Endothelial cell of umbilical vein (primary cell): ENCODE results near the gene OMA1. TPM values are rescaled to one million over a fixed set of nuclear protein-coding genes. Genes with fewer than 3 reads are reported as not detected.

Experiments used
- BruUV-seq: library from RNA; stranded (reverse); fragments of 400-500 nt; replicated peaks from 2 replicates; lab custom pipeline; 2021; lab: Mats Ljungman, UMichigan
- CTCF ChIA-PET: fragments of 300-600, 350-600 bp; sonication (Branson Sonifier 250); formaldehyde crosslinking; loops from one replicate; lab custom pipeline; 2021; ENCODE audit warnings: antibody characterized with exemption, inconsistent platforms; lab: Charles Lee
- POLR2A ChIA-PET: fragments of 300-600, 350-600 bp; sonication (Branson Sonifier 250); formaldehyde crosslinking; loops from one replicate; lab custom pipeline; 2021; ENCODE audit warnings: antibody characterized with exemption, inconsistent platforms; lab: Charles Lee
- DNase-seq: peaks from one replicate; pipeline ENCODE4 v3.0.0-alpha.2; 2011; ENCODE audit warnings: low read depth, low spot score
- FAIRE-seq: peaks from 2 replicates; lab custom pipeline; 2011; peaks lifted over from hg19 to GRCh38; lab: Jason Lieb, UNC
- H2AFZ ChIP-seq: 2 replicates; pipeline ENCODE4 v1.6.0; 2012; ENCODE audit warnings: low read depth, low read length, control low read depth, inconsistent platforms
- H3K27ac ChIP-seq: 2 replicates; pipeline ENCODE4 v1.5.1; 2011; ENCODE audit warnings: low read depth, mild to moderate bottlenecking, control low read depth, low read length, moderate library complexity; ENCODE audit not compliant: insufficient read depth
- H3K27me3 ChIP-seq, 2 experiments: 2 replicates each; pipeline versions ENCODE4 v1.6.0 to v1.6.1; 2011; ENCODE audit warnings: low read length in 2 of 2, mixed read lengths in 1 of 2; ENCODE audit not compliant: control insufficient read depth in 2 of 2, insufficient read depth in 2 of 2
- H3K36me3 ChIP-seq, 2 experiments: 2 replicates in 1 of 2; 3 replicates in 1 of 2; pipeline ENCODE4 v1.5.1; 2011; ENCODE audit warnings: low read length in 2 of 2, mild to moderate bottlenecking in 1 of 2, moderate library complexity in 1 of 2; ENCODE audit not compliant: control insufficient read depth in 2 of 2, insufficient read depth in 2 of 2; ENCODE audit errors: extremely low read depth in 1 of 2
- H3K4me1 ChIP-seq: 3 replicates; pipeline ENCODE4 v1.5.1; 2011; ENCODE audit warnings: mild to moderate bottlenecking, low read length; ENCODE audit not compliant: control insufficient read depth, insufficient read depth; ENCODE audit errors: extremely low read depth
- H3K4me2 ChIP-seq: 2 replicates; pipeline ENCODE4 v1.6.1; 2011; ENCODE audit warnings: low read length, control low read depth, mixed read lengths; ENCODE audit not compliant: insufficient read depth
- H3K4me3 ChIP-seq, 3 experiments: fragments of 200-600 bp in 1 of 3; sonication (generic), shearing (Covaris generic) in 1 of 3; replicated peaks in 1 of 3; 2 replicates each; pipeline ENCODE4 v1.5.1; 2011 to 2016; ENCODE audit warnings: control low read depth in 3 of 3, low read length in 3 of 3, mild to moderate bottlenecking in 2 of 3, inconsistent platforms in 1 of 3, low read depth in 1 of 3, moderate library complexity in 1 of 3; ENCODE audit not compliant: insufficient read depth in 1 of 3
- H3K79me2 ChIP-seq: 2 replicates; pipeline ENCODE4 v1.6.0; 2012; ENCODE audit warnings: low read length, inconsistent platforms; ENCODE audit not compliant: control insufficient read depth, insufficient read depth
- H3K9ac ChIP-seq: replicated peaks from 2 replicates; pipeline ENCODE3; 2011; ENCODE audit warnings: low read length, control low read depth; ENCODE audit not compliant: insufficient read depth; ENCODE audit errors: extremely low read depth
- H3K9me1 ChIP-seq: replicated peaks from 3 replicates; pipeline ENCODE4 v1.6.0; 2011; ENCODE audit warnings: mild to moderate bottlenecking, low read length; ENCODE audit not compliant: control insufficient read depth, insufficient read depth; ENCODE audit errors: extremely low read depth
- H3K9me3 ChIP-seq: replicated peaks from 2 replicates; pipeline ENCODE4 v1.5.1; 2012; ENCODE audit warnings: low read length, inconsistent platforms; ENCODE audit not compliant: control insufficient read depth, insufficient read depth
- H4K20me1 ChIP-seq: replicated peaks from 2 replicates; pipeline ENCODE3; 2011; ENCODE audit warnings: mild to moderate bottlenecking, low read length; ENCODE audit not compliant: control insufficient read depth, insufficient read depth; ENCODE audit errors: extremely low read depth
- EZH2 ChIP-seq: IDR thresholded peaks from 2 replicates; pipeline ENCODE4 v1.6.1; 2012; ENCODE audit warnings: borderline replicate concordance, low read depth, mild to moderate bottlenecking, moderate library complexity, low read length, inconsistent platforms; ENCODE audit not compliant: severe bottlenecking
- FOS ChIP-seq: IDR thresholded peaks from 2 replicates; pipeline ENCODE4 v1.6.1; 2011; ENCODE audit warnings: mild to moderate bottlenecking, low read length, moderate library complexity, borderline replicate concordance; ENCODE audit not compliant: insufficient read depth
- GATA2 ChIP-seq: IDR thresholded peaks from 2 replicates; pipeline ENCODE4 v1.7.0; 2011; ENCODE audit warnings: low read depth, mild to moderate bottlenecking, moderate library complexity, mixed read lengths, low read length; ENCODE audit not compliant: insufficient read length, insufficient read depth
- JUN ChIP-seq: IDR thresholded peaks from 2 replicates; pipeline ENCODE4 v1.6.1; 2011; ENCODE audit warnings: borderline replicate concordance, low read depth; ENCODE audit not compliant: insufficient read length, insufficient read depth
- MYC ChIP-seq: IDR thresholded peaks from one replicate; pipeline ENCODE4 v1.6.1; 2011; ENCODE audit warnings: mild to moderate bottlenecking, low read depth, low read length
- POLR2A ChIP-seq: IDR thresholded peaks from 2 replicates; pipeline ENCODE4 v1.6.1; 2012; ENCODE audit warnings: low read depth, mild to moderate bottlenecking, control low read depth, low read length
- POLR2AphosphoS5 ChIP-seq: IDR thresholded peaks from 2 replicates; pipeline ENCODE4 v1.6.1; 2012; ENCODE audit warnings: low read depth, mild to moderate bottlenecking, control low read depth, low read length, moderate library complexity; ENCODE audit not compliant: insufficient read depth
- dilution Hi-C: fragments of 300-500 bp; cut with MboI; formaldehyde crosslinking; loops from one replicate; pipeline ENCODE4 v1.15.0; 2019; ENCODE audit warnings: low sequenced_read_pairs; ENCODE audit not compliant: extremely low pct_ligation_motif_present
- intact Hi-C: fragments of 100-400 bp; cut with micrococcal nuclease; formaldehyde crosslinking; loops from one replicate; pipeline ENCODE4 v1.10.0; 2022
- polyA plus RNA-seq, 4 experiments: library from polyadenylated mRNA; depleted of rRNA in 3 of 4; stranded (reverse) in 3 of 4; unstranded in 1 of 4; fragments of >200 nt; gene quantifications; 2 replicates each; pipeline versions ENCODE4 v1.2.1 to v1.2.3, GENCODE V29; 2011 to 2012; ENCODE audit warnings: missing spikeins in 1 of 4
- total RNA-seq: library from RNA; stranded (reverse); gene quantifications from 2 replicates; pipeline ENCODE4 v1.2.3, GENCODE V29; 2021
- TF ChIP-seq, protein P1 (sequence below), 2 donors: IDR thresholded peaks; 1 replicate in 1 of 2; 2 replicates in 1 of 2; pipeline ENCODE4 v1.5.1; 2011; ENCODE audit warnings: low read length in 2 of 2, mild to moderate bottlenecking in 2 of 2, moderate library complexity in 2 of 2, control low read depth in 1 of 2, inconsistent platforms in 1 of 2, low read depth in 1 of 2; ENCODE audit not compliant: insufficient read depth in 1 of 2; ENCODE audit errors: extremely low read depth in 1 of 2
- TF ChIP-seq, protein P2 (sequence below): IDR thresholded peaks from 2 replicates; pipeline ENCODE4 v1.6.1; 2011; ENCODE audit not compliant: insufficient read depth, insufficient read length

OMA1 gene
- total and polyA plus RNA-seq, 2 donors (not counting 3 experiments of a cell fraction or from before 2014, with no cell fraction given), result 4.0 to 4.6 TPM

DNA sequence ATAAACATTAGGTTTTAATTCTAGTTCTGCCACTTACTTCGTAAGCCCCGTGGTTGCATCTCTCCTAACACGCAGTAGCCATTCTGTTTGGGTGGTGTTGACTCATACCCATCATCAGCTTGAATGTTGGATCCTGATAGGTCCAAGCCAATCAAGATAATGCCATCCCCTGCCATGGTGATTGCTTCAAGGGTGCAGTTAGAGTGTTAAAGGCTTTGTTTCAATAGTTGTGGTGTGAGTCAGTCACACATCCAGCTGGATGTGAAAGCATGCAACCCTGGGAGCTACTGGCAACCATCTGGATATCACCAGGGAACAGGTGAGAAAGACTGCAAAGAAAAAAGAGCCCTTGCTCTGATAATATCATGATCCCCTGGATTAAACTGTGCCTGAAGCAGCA is 69.1 kb downstream of the OMA1 start:
- FAIRE-seq (no peak), DNase-seq (no peak)
- no peak overlapping the region for H2AFZ ChIP-seq
- H3K4me2 ChIP-seq, result no peak overlapping the region
- no peak overlapping the region for H3K4me3 ChIP-seq
- dilution Hi-C loops, result no loop called here
- H3K27ac ChIP-seq, result no peak overlapping the region
- no peak overlapping the region for H3K9ac ChIP-seq
- no peaks in the 10 kb centered on the region for H3K27me3 ChIP-seq
- no peaks in the 10 kb centered on the region for H3K36me3 ChIP-seq
- no peaks in the 10 kb centered on the region for H3K9me1 ChIP-seq
- no peaks in the 10 kb centered on the region for H3K4me1 ChIP-seq
- no peaks in the 10 kb centered on the region for H3K9me3 ChIP-seq
- BruUV-seq, result no TSS peak
- H4K20me1 ChIP-seq, result no peaks in the 10 kb centered on the region
- ChIA-PET CTCF (no interaction called here), POLR2A (no interaction called here)
- TF ChIP-seq GATA2 (no peak), FOS (no peak), MYC (no peak), EZH2 (no peak), JUN (no peak), POLR2AphosphoS5 (no peak), POLR2A (no peak)
- TF ChIP-seq, protein P1, sequence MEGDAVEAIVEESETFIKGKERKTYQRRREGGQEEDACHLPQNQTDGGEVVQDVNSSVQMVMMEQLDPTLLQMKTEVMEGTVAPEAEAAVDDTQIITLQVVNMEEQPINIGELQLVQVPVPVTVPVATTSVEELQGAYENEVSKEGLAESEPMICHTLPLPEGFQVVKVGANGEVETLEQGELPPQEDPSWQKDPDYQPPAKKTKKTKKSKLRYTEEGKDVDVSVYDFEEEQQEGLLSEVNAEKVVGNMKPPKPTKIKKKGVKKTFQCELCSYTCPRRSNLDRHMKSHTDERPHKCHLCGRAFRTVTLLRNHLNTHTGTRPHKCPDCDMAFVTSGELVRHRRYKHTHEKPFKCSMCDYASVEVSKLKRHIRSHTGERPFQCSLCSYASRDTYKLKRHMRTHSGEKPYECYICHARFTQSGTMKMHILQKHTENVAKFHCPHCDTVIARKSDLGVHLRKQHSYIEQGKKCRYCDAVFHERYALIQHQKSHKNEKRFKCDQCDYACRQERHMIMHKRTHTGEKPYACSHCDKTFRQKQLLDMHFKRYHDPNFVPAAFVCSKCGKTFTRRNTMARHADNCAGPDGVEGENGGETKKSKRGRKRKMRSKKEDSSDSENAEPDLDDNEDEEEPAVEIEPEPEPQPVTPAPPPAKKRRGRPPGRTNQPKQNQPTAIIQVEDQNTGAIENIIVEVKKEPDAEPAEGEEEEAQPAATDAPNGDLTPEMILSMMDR (IDR thresholded peaks at IDR 0.05; ENCODE audit: extremely low read depth in 1 of 2, insufficient read depth in 1 of 2, low read depth in 1 of 2, low read length in 2 of 2), result no peak
- TF ChIP-seq, protein P2, sequence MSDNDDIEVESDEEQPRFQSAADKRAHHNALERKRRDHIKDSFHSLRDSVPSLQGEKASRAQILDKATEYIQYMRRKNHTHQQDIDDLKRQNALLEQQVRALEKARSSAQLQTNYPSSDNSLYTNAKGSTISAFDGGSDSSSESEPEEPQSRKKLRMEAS, result no peak
- H3K79me2 ChIP-seq, result no peaks in the 10 kb centered on the region
- intact Hi-C loops, result no loop called here
